ENCODE measurements around the gene NCBP2L.

Gene NCBP2L

DNA sequence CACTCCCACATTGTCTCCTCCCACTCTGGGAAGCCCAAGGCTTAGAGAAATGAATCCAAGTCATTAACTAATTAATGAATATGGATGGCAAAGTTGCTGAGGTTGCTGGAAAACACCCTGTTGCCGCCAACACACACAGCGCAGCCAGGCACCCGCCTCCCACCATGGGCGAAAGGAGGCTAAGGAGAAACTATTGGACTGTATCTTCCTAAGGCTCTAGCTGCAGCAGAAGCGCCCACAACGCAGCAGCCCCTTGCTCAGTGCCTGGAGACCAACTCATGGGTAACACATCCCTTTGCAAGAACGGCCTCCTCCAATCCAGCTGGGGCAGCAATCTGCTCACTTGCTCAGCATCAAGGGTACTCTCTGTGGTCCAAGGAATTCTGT lies 36.1 kb upstream of the NCBP2L start:
- H3K4me3 ChIP-seq (ENCODE audit: control insufficient read depth, low read depth, low read length): no peak overlapping the region
- DNase-seq (ENCODE audit: low read depth): no peak
- TF ChIP-seq, protein P1, sequence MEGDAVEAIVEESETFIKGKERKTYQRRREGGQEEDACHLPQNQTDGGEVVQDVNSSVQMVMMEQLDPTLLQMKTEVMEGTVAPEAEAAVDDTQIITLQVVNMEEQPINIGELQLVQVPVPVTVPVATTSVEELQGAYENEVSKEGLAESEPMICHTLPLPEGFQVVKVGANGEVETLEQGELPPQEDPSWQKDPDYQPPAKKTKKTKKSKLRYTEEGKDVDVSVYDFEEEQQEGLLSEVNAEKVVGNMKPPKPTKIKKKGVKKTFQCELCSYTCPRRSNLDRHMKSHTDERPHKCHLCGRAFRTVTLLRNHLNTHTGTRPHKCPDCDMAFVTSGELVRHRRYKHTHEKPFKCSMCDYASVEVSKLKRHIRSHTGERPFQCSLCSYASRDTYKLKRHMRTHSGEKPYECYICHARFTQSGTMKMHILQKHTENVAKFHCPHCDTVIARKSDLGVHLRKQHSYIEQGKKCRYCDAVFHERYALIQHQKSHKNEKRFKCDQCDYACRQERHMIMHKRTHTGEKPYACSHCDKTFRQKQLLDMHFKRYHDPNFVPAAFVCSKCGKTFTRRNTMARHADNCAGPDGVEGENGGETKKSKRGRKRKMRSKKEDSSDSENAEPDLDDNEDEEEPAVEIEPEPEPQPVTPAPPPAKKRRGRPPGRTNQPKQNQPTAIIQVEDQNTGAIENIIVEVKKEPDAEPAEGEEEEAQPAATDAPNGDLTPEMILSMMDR (IDR thresholded peaks at IDR 0.05; ENCODE audit: control insufficient read depth, insufficient read depth, low read depth, low read length, missing control alignments): no peak

DNA sequence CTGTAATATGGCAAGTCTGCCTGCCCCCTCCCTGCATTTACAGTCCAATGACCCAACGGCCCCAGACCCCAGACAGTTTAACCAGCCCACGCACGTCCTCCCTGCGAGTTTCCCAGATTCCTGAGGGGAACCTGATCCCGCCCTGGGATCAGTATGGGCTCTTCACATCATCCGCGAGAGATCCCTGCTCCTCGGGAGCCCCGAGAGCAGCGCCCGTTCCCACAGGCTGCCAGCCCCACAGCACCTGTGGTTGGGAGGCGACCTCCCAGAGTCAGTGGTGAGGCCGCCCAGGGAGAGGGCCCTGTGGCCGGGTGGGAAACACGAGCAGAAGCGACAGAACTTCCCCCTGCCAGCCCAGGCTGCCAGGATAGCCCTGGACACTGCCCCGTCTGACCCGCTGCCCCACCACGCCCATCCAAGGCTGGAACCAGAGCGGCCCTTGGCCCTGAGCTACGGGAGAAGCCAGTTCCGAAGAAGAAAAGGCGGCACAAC lies 34.8 kb upstream of the NCBP2L start:
- no peak for DNase-seq (ENCODE audit: low read depth)
- TF ChIP-seq, protein P1 (IDR thresholded peaks at IDR 0.05; ENCODE audit: control insufficient read depth, insufficient read depth, low read depth, low read length, missing control alignments): no peak
- H3K4me3 ChIP-seq (ENCODE audit: control insufficient read depth, low read depth, low read length): no peak overlapping the region

GRCh38 chrX:107743995-107744394 lies 33.5 kb upstream of the NCBP2L start:
- DNase-seq (ENCODE audit: low read depth): no peak

DNA sequence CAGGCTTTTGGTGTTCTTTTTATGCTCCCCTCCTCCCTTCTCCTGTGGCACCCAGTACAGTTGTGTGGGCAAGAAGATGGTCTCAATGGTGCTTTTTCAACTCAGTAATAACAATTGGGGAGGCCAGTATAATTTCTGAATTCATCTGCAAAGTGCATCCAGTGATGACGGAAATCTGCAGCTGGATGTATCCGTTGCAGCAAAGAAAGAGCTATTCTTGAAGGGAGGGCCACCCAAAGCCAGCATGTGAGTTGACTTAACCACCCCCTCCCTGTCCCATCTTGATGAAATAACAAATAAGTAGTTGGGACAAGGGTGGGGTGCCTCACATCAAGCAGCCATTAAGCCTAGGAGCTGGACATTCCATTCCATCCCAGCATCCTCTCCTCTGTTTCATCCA lies 32.7 kb upstream of the NCBP2L start:
- no peak for DNase-seq (ENCODE audit: low read depth)
- TF ChIP-seq, protein P1 (IDR thresholded peaks at IDR 0.05; ENCODE audit: control insufficient read depth, insufficient read depth, low read depth, low read length, missing control alignments): no peak
- no peak overlapping the region for H3K4me3 ChIP-seq (ENCODE audit: control insufficient read depth, low read depth, low read length)

More at GRCh38 chrX:107743995-107744394, 33.5 kb upstream of the NCBP2L start:
- TF ChIP-seq, protein P1 (IDR thresholded peaks at IDR 0.05; ENCODE audit: control insufficient read depth, insufficient read depth, low read depth, low read length, missing control alignments): no peak
- no peak overlapping the region for H3K4me3 ChIP-seq (ENCODE audit: control insufficient read depth, low read depth, low read length)

GRCh38 chrX:107747596-107748161 lies 29.9 kb upstream of the NCBP2L start:
- no peak overlapping the region for H3K4me3 ChIP-seq (ENCODE audit: control insufficient read depth, low read depth, low read length)
- DNase-seq (ENCODE audit: low read depth): no peak
- TF ChIP-seq, protein P1 (IDR thresholded peaks at IDR 0.05; ENCODE audit: control insufficient read depth, insufficient read depth, low read depth, low read length, missing control alignments): no peak

DNA sequence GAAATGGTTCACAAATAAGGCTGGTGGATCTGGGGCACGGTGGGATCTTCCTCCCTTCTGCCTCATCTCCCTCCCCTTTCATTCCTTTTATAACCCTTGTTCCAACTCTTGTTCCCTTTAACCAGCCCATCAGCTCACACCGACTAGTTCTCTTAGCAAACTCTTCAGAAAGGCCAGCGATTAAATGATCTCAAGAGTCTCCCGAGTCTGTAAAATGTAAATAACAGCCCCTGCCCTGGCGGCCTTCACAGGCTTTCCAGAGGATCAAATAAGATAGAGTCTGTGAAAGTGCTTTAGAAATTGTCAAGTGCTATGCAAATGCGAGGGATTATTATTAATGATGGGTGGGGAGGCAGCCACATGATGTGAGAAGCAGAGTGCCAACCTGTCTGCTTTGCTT lies 29.0 kb upstream of the NCBP2L start:
- TF ChIP-seq, protein P1 (IDR thresholded peaks at IDR 0.05; ENCODE audit: control insufficient read depth, insufficient read depth, low read depth, low read length, missing control alignments): no peak
- no peak for DNase-seq (ENCODE audit: low read depth)
- H3K4me3 ChIP-seq (ENCODE audit: control insufficient read depth, low read depth, low read length): no peak overlapping the region
